ENCODE measurements around the gene PGBD1. TPM values are rescaled to one million over a fixed set of nuclear protein-coding genes. Genes with fewer than 3 reads are reported as not detected.

The PGBD1 gene
- total and polyA plus RNA-seq, 4 donors: 0.74 to 3.7 (median 0.97) TPM

GRCh38 chr6:28340310-28341095 lies 59.1 kb downstream of the PGBD1 start:
- H3K4me3 ChIP-seq (ENCODE audit: low read depth in 1 of 3, low read length in 3 of 3): no peak overlapping the region
- TF ChIP-seq SP1 (IDR thresholded peaks at IDR 0.05) (no peak), FOXA2 (IDR thresholded peaks at IDR 0.05) (no peak)
- H3K4me1 ChIP-seq (ENCODE audit: control insufficient read depth in 4 of 4, insufficient read depth in 4 of 4, low read length in 3 of 4): peaks cover 0 to 9% (median 4%) of the 10 kb centered on the region in 4 donors
- no peaks in the 10 kb centered on the region for H3K9me3 ChIP-seq (ENCODE audit: control insufficient read depth in 4 of 4, low read length in 3 of 4)
- no peak overlapping the region for H3K27ac ChIP-seq (ENCODE audit: low read depth in 1 of 2, low read length in 2 of 2)
- WGBS: 88% methylated on average over 1 of the region's 1 CpG
- peaks cover 0 to 5% (median 0%) of the 10 kb centered on the region in 4 donors for H3K27me3 ChIP-seq (ENCODE audit: control insufficient read depth in 4 of 4, insufficient read depth in 4 of 4, low read length in 3 of 4)
- H3K36me3 ChIP-seq (ENCODE audit: control insufficient read depth in 4 of 4, insufficient read depth in 3 of 4, low read depth in 1 of 4, low read length in 3 of 4): no peaks in the 10 kb centered on the region
- no peak for DNase-seq (ENCODE audit: low spot score)
- H3K9ac ChIP-seq (ENCODE audit: low read depth in 1 of 2, low read length in 2 of 2): no peak overlapping the region

GRCh38 chr6:28343898-28344677 lies 62.7 kb downstream of the PGBD1 start:
- H3K36me3 ChIP-seq (ENCODE audit: control insufficient read depth in 4 of 4, insufficient read depth in 3 of 4, low read depth in 1 of 4, low read length in 3 of 4): no peaks in the 10 kb centered on the region
- no peak overlapping the region for H3K27ac ChIP-seq (ENCODE audit: low read depth in 1 of 2, low read length in 2 of 2)
- peaks cover 0 to 5% (median 0%) of the 10 kb centered on the region in 4 donors for H3K27me3 ChIP-seq (ENCODE audit: control insufficient read depth in 4 of 4, insufficient read depth in 4 of 4, low read length in 3 of 4)
- no peak overlapping the region for H3K9ac ChIP-seq (ENCODE audit: low read depth in 1 of 2, low read length in 2 of 2)
- no peak for TF ChIP-seq MAX (IDR thresholded peaks at IDR 0.05)
- TF ChIP-seq NR2F2 (IDR thresholded peaks at IDR 0.05): no peak
- no peak for TF ChIP-seq SP1 (IDR thresholded peaks at IDR 0.05)
- no peak for TF ChIP-seq ATF3 (IDR thresholded peaks at IDR 0.05)
- TF ChIP-seq HNF4G (IDR thresholded peaks at IDR 0.05): no peak
- no peak for TF ChIP-seq YY1 (IDR thresholded peaks at IDR 0.05)
- TF ChIP-seq ZBTB33 (IDR thresholded peaks at IDR 0.05): no peak
- TF ChIP-seq JUND (IDR thresholded peaks at IDR 0.05): no peak
- no peak for TF ChIP-seq RAD21 (IDR thresholded peaks at IDR 0.05)
- TF ChIP-seq RXRA (IDR thresholded peaks at IDR 0.05): no peak
- TF ChIP-seq EGR1 (IDR thresholded peaks at IDR 0.05; ENCODE audit: low read depth in 2 of 2): no peak
- TF ChIP-seq REST (IDR thresholded peaks at IDR 0.05): no peak
- TF ChIP-seq HNF4A (conservative IDR thresholded peaks at IDR 0.05): no peak
- no peak for TF ChIP-seq CTCF (IDR thresholded peaks at IDR 0.05; ENCODE audit: low read depth, low read length, missing input control)
- no peak for TF ChIP-seq TAF1 (conservative IDR thresholded peaks at IDR 0.05)
- TF ChIP-seq FOXA1 (IDR thresholded peaks at IDR 0.05): no peak
- no peak for TF ChIP-seq GABPA (IDR thresholded peaks at IDR 0.05 in 1 of 2, conservative IDR thresholded peaks at IDR 0.05 in 1 of 2)
- no peak for TF ChIP-seq FOXA2 (IDR thresholded peaks at IDR 0.05)
- H3K9me3 ChIP-seq (ENCODE audit: control insufficient read depth in 4 of 4, low read length in 3 of 4): no peaks in the 10 kb centered on the region
- H3K4me3 ChIP-seq (ENCODE audit: low read depth in 1 of 3, low read length in 3 of 3): no peak overlapping the region
- no peak for DNase-seq (ENCODE audit: low spot score)
- no peaks in the 10 kb centered on the region for H3K4me1 ChIP-seq (ENCODE audit: control insufficient read depth in 4 of 4, insufficient read depth in 4 of 4, low read length in 3 of 4)
- WGBS: 78% methylated on average over 1 of the region's 1 CpG
